Measurements from ENCODE around the gene ERICH6.

DNA sequence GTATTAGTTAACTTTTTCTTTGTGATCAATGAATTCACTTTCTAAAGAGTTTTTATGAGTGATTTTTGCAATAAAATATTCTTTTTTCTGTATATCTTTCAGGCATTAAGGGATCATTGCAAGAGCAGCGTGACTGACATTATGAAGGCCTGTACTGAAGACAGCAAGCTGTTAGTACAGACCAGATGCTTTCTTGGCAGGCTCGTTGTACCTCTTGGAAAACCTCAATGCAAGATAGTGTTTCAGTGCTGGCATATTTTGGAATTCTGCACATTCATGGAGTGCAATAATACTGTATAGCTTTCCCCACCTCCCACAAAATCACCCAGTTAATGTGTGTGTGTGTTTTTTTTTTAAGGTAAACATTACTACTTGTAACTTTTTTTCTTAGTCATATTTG, 76.2 kb downstream of the ERICH6 start:
- TF ChIP-seq SIN3A (IDR thresholded peaks at IDR 0.05; ENCODE audit: borderline replicate concordance, insufficient read depth, low read length) (no peak), POLR2AphosphoS5 (IDR thresholded peaks at IDR 0.05; ENCODE audit: low read depth, low read length) (no peak)
- TF ChIP-seq, protein P1, sequence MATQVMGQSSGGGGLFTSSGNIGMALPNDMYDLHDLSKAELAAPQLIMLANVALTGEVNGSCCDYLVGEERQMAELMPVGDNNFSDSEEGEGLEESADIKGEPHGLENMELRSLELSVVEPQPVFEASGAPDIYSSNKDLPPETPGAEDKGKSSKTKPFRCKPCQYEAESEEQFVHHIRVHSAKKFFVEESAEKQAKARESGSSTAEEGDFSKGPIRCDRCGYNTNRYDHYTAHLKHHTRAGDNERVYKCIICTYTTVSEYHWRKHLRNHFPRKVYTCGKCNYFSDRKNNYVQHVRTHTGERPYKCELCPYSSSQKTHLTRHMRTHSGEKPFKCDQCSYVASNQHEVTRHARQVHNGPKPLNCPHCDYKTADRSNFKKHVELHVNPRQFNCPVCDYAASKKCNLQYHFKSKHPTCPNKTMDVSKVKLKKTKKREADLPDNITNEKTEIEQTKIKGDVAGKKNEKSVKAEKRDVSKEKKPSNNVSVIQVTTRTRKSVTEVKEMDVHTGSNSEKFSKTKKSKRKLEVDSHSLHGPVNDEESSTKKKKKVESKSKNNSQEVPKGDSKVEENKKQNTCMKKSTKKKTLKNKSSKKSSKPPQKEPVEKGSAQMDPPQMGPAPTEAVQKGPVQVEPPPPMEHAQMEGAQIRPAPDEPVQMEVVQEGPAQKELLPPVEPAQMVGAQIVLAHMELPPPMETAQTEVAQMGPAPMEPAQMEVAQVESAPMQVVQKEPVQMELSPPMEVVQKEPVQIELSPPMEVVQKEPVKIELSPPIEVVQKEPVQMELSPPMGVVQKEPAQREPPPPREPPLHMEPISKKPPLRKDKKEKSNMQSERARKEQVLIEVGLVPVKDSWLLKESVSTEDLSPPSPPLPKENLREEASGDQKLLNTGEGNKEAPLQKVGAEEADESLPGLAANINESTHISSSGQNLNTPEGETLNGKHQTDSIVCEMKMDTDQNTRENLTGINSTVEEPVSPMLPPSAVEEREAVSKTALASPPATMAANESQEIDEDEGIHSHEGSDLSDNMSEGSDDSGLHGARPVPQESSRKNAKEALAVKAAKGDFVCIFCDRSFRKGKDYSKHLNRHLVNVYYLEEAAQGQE (IDR thresholded peaks at IDR 0.05; ENCODE audit: insufficient read depth in 1 of 2, low read depth in 2 of 2, low read length in 2 of 2), result no peak

Measured in PFSK-1 (cell line).